ENCODE measurements around the gene MINDY4. TPM values are rescaled to one million over a fixed set of nuclear protein-coding genes. Genes with fewer than 3 reads are reported as not detected.

MINDY4 gene
- total RNA-seq, 1 donor from 2014 or later: 4.1 TPM

DNA sequence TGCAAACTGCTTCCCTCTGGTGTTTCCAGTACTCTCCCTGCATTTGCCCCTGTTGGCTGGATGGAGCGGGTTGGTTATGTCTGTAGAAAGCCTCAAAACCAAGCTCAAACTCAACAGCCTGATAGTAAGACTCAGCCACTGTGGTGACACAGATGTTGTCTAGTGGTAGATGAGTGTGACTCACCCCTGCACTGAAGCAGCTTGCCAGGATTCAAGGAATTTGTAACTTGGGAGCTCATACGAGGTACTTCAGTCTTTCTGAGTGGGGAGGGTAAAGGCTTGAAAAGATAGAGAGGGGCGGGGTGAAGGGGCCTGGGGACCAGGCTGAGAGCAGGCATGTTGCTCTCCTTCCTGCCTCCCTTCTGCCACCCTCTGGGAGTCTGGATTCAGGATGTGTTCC lies 117.5 kb downstream of the MINDY4 start:
- FAIRE-seq (peak; percentile 99), DNase-seq (ENCODE audit: low read depth) (peak; percentile 94)
- no peaks in the 10 kb centered on the region for H3K36me3 ChIP-seq (ENCODE audit: insufficient read depth, low read length)
- peak overlapping the region; percentile 13 for H3K4me2 ChIP-seq (ENCODE audit: low read length)
- no peak overlapping the region for H2AFZ ChIP-seq (ENCODE audit: low read depth, low read length)
- Mint-ChIP-seq H3K4me3 (ENCODE audit: unreplicated experiment) (no peak overlapping the region), H3K27ac (ENCODE audit: unreplicated experiment) (peak overlapping the region; percentile 67), H3K4me1 (ENCODE audit: low read depth, unreplicated experiment) (peaks cover 17% of the 10 kb centered on the region), H3K9me3 (ENCODE audit: unreplicated experiment) (peaks cover 5% of the 10 kb centered on the region), H3K27me3 (ENCODE audit: low read depth, unreplicated experiment) (peaks cover 29% of the 10 kb centered on the region), H3K36me3 (ENCODE audit: low read depth, unreplicated experiment) (peaks cover 7% of the 10 kb centered on the region)
- H3K79me2 ChIP-seq (ENCODE audit: insufficient read depth, low read length): no peaks in the 10 kb centered on the region
- no peak overlapping the region for H3K27ac ChIP-seq (ENCODE audit: low read depth, low read length)
- H3K4me3 ChIP-seq (ENCODE audit: insufficient read depth, low read depth, low read length): no peak overlapping the region
- no peaks in the 10 kb centered on the region for H3K9me3 ChIP-seq (ENCODE audit: insufficient read depth, low read depth, low read length)
- H3K4me1 ChIP-seq (ENCODE audit: insufficient read depth, low read length): peaks cover 20% of the 10 kb centered on the region
- peaks cover 34% of the 10 kb centered on the region for H3K27me3 ChIP-seq (ENCODE audit: insufficient read depth, low read length)
- H3K9ac ChIP-seq (ENCODE audit: low read length): no peak overlapping the region
- TF ChIP-seq, protein P1, sequence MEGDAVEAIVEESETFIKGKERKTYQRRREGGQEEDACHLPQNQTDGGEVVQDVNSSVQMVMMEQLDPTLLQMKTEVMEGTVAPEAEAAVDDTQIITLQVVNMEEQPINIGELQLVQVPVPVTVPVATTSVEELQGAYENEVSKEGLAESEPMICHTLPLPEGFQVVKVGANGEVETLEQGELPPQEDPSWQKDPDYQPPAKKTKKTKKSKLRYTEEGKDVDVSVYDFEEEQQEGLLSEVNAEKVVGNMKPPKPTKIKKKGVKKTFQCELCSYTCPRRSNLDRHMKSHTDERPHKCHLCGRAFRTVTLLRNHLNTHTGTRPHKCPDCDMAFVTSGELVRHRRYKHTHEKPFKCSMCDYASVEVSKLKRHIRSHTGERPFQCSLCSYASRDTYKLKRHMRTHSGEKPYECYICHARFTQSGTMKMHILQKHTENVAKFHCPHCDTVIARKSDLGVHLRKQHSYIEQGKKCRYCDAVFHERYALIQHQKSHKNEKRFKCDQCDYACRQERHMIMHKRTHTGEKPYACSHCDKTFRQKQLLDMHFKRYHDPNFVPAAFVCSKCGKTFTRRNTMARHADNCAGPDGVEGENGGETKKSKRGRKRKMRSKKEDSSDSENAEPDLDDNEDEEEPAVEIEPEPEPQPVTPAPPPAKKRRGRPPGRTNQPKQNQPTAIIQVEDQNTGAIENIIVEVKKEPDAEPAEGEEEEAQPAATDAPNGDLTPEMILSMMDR (IDR thresholded peaks at IDR 0.05; ENCODE audit: insufficient read depth, low read depth, low read length): no peak
- no peak for TF ChIP-seq EZH2 (IDR thresholded peaks at IDR 0.05; ENCODE audit: insufficient read depth, low read length)
- H4K20me1 ChIP-seq (ENCODE audit: insufficient read depth, low read length): peaks cover 9% of the 10 kb centered on the region

DNA sequence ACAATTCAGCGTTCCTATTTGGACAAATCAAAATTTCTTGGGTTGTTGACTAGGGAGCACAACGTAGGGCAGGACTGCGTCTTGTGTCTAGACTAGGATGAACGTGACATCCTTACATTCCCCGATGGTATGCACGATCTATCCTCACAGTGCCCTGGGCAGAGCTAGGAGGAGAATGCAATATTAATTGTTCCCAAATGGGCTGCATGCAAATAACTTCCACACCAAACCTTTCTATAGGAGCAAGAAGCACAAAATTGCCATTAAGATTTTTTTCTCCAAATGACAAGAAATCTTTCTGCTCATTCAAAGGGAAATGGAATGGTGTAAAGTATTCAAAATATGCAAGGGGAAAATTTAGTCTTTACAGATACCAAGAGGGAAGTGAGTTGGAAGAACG lies 119.0 kb downstream of the MINDY4 start:
- H3K27ac ChIP-seq (ENCODE audit: low read depth, low read length): no peak overlapping the region
- Mint-ChIP-seq H3K9me3 (ENCODE audit: unreplicated experiment) (peaks cover 5% of the 10 kb centered on the region), H3K27ac (ENCODE audit: unreplicated experiment) (no peak overlapping the region), H3K27me3 (ENCODE audit: low read depth, unreplicated experiment) (peaks cover 37% of the 10 kb centered on the region), H3K4me3 (ENCODE audit: unreplicated experiment) (no peak overlapping the region), H3K36me3 (ENCODE audit: low read depth, unreplicated experiment) (peaks cover 5% of the 10 kb centered on the region), H3K4me1 (ENCODE audit: low read depth, unreplicated experiment) (peaks cover 17% of the 10 kb centered on the region)
- H3K36me3 ChIP-seq (ENCODE audit: insufficient read depth, low read length): no peaks in the 10 kb centered on the region
- H3K79me2 ChIP-seq (ENCODE audit: insufficient read depth, low read length): no peaks in the 10 kb centered on the region
- H3K4me2 ChIP-seq (ENCODE audit: low read length): no peak overlapping the region
- H3K27me3 ChIP-seq (ENCODE audit: insufficient read depth, low read length): peaks cover 37% of the 10 kb centered on the region
- no peak for FAIRE-seq
- no peak overlapping the region for H3K9ac ChIP-seq (ENCODE audit: low read length)
- peaks cover 23% of the 10 kb centered on the region for H3K4me1 ChIP-seq (ENCODE audit: insufficient read depth, low read length)
- no peak for DNase-seq (ENCODE audit: low read depth)
- H2AFZ ChIP-seq (ENCODE audit: low read depth, low read length): no peak overlapping the region
- H3K4me3 ChIP-seq (ENCODE audit: insufficient read depth, low read depth, low read length): no peak overlapping the region
- TF ChIP-seq, protein P1 (IDR thresholded peaks at IDR 0.05; ENCODE audit: insufficient read depth, low read depth, low read length): no peak
- TF ChIP-seq EZH2 (IDR thresholded peaks at IDR 0.05; ENCODE audit: insufficient read depth, low read length): no peak
- peaks cover 9% of the 10 kb centered on the region for H4K20me1 ChIP-seq (ENCODE audit: insufficient read depth, low read length)
- H3K9me3 ChIP-seq (ENCODE audit: insufficient read depth, low read depth, low read length): no peaks in the 10 kb centered on the region

DNA sequence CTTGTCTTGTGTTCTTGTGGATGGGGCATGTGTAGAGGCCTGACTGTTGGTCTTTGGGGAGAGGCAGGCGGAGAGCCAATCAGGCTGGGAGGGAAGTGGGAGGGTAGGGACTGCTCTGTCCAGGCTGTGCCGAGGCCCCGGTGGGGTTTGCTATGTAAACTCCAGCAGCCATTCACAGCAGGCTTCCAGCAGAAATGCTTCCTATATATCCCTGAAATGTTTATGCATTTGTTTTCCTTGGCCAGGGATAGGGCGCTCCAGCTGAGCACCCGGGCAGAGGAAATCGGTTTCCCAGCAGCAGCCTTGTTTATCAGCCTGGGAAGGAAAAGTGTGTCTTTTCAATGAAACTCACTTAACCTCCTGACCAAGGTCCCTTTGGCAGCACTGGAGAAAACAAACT lies 122.1 kb downstream of the MINDY4 start:
- DNase-seq (ENCODE audit: low read depth) (peak; percentile 29), FAIRE-seq (no peak)
- Histone ChIP-seq H4K20me1 (ENCODE audit: insufficient read depth, low read length) (peaks cover 3% of the 10 kb centered on the region), H3K4me2 (ENCODE audit: low read length) (no peak overlapping the region), H2AFZ (ENCODE audit: low read depth, low read length) (no peak overlapping the region), H3K9me3 (ENCODE audit: insufficient read depth, low read depth, low read length) (no peaks in the 10 kb centered on the region), H3K4me1 (ENCODE audit: insufficient read depth, low read length) (peaks cover 19% of the 10 kb centered on the region), H3K4me3 (ENCODE audit: insufficient read depth, low read depth, low read length) (no peak overlapping the region), H3K27ac (ENCODE audit: low read depth, low read length) (no peak overlapping the region), H3K79me2 (ENCODE audit: insufficient read depth, low read length) (no peaks in the 10 kb centered on the region), H3K27me3 (ENCODE audit: insufficient read depth, low read length) (peaks cover 38% of the 10 kb centered on the region), H3K9ac (ENCODE audit: low read length) (no peak overlapping the region), H3K36me3 (ENCODE audit: insufficient read depth, low read length) (no peaks in the 10 kb centered on the region)
- H3K36me3 Mint-ChIP-seq (ENCODE audit: low read depth, unreplicated experiment): peaks cover 5% of the 10 kb centered on the region
- H3K4me3 Mint-ChIP-seq (ENCODE audit: unreplicated experiment): no peak overlapping the region
- H3K4me1 Mint-ChIP-seq (ENCODE audit: low read depth, unreplicated experiment): peaks cover 14% of the 10 kb centered on the region
- H3K27me3 Mint-ChIP-seq (ENCODE audit: low read depth, unreplicated experiment): peaks cover 51% of the 10 kb centered on the region
- H3K9me3 Mint-ChIP-seq (ENCODE audit: unreplicated experiment): peaks cover 5% of the 10 kb centered on the region
- TF ChIP-seq, protein P1 (IDR thresholded peaks at IDR 0.05; ENCODE audit: insufficient read depth, low read depth, low read length): no peak
- TF ChIP-seq EZH2 (IDR thresholded peaks at IDR 0.05; ENCODE audit: insufficient read depth, low read length): no peak
- no peak overlapping the region for H3K27ac Mint-ChIP-seq (ENCODE audit: unreplicated experiment)
